OCI-LY1 (cell line): ENCODE measurements around the gene CENPO.
"Not testable (repeated sequence)": the region's sequence is repeated elsewhere in the genome, so short reads cannot be mapped to it uniquely, and the experiment has no call there.

Experiments used
- H2AFZ ChIP-seq: fragments of 200-600 bp; sonication (generic), shearing (Covaris generic); 2 replicates; pipeline ENCODE4 v1.6.0; 2014; ENCODE audit warnings: antibody characterized with exemption, mild to moderate bottlenecking, low read length
- H3F3A ChIP-seq: fragments of 200-600 bp; sonication (generic), shearing (Covaris generic); 2 replicates; pipeline ENCODE4 v1.6.0; 2014; ENCODE audit warnings: mild to moderate bottlenecking, antibody characterized with exemption, low read length, moderate library complexity; ENCODE audit not compliant: insufficient read depth
- H3K27ac ChIP-seq: fragments of 200-600 bp; sonication (generic); 2 replicates; pipeline ENCODE4 v1.5.1; 2014; ENCODE audit warnings: low read length, mixed run types, mild to moderate bottlenecking, low read depth; ENCODE audit not compliant: poor library complexity, severe bottlenecking
- H3K27me3 ChIP-seq: fragments of 200-600 bp; sonication (generic); 2 replicates; pipeline ENCODE4 v1.6.0; 2014; ENCODE audit warnings: antibody characterized with exemption, mild to moderate bottlenecking, low read length, moderate library complexity; ENCODE audit not compliant: insufficient read depth
- H3K36me3 ChIP-seq: fragments of 200-600 bp; sonication (generic); 2 replicates; pipeline ENCODE4 v1.6.1; 2014; ENCODE audit warnings: mild to moderate bottlenecking, antibody characterized with exemption, low read length, moderate library complexity, mixed read lengths; ENCODE audit not compliant: insufficient read depth
- H3K4me1 ChIP-seq: fragments of 200-600 bp; sonication (generic); 2 replicates; pipeline ENCODE4 v1.5.1; 2014; ENCODE audit warnings: mild to moderate bottlenecking, low read length, moderate library complexity; ENCODE audit not compliant: insufficient read depth, severe bottlenecking
- H3K4me2 ChIP-seq: fragments of 200-600 bp; sonication (generic), shearing (Covaris generic); 2 replicates; pipeline ENCODE4 v1.6.1; 2014; ENCODE audit warnings: low read length
- H3K4me3 ChIP-seq: fragments of 200-600 bp; sonication (generic); 2 replicates; pipeline ENCODE4 v1.5.1; 2014; ENCODE audit warnings: low read length, low read depth, mild to moderate bottlenecking, mixed read lengths; ENCODE audit not compliant: poor library complexity, severe bottlenecking
- H3K79me2 ChIP-seq: fragments of 200-600 bp; shearing (Covaris generic); 2 replicates; pipeline ENCODE4 v1.6.1; 2016; ENCODE audit warnings: mixed run types, low read length, mixed read lengths; ENCODE audit not compliant: insufficient read depth
- H3K9ac ChIP-seq: fragments of 200-600 bp; sonication (generic), shearing (Covaris generic); 2 replicates; pipeline ENCODE4 v1.6.1; 2014; ENCODE audit warnings: mild to moderate bottlenecking, low read length, mixed read lengths
- H3K9me2 ChIP-seq: fragments of 200-600 bp; sonication (generic), shearing (Covaris generic); 2 replicates; pipeline ENCODE4 v1.6.1; 2014; ENCODE audit warnings: low read depth, mild to moderate bottlenecking, low read length, mixed read lengths
- H3K9me3 ChIP-seq: fragments of 200-600 bp; shearing (Covaris generic); 2 replicates; pipeline ENCODE4 v1.6.1; 2014; ENCODE audit warnings: low read length, mixed read lengths
- H4K20me1 ChIP-seq: fragments of 200-600 bp; sonication (generic), shearing (Covaris generic); 2 replicates; pipeline ENCODE4 v1.6.0; 2016; ENCODE audit warnings: mild to moderate bottlenecking, low read length; ENCODE audit not compliant: insufficient read depth
- EZH2 ChIP-seq: fragments of 200-600 bp; sonication (generic), shearing (Covaris generic); IDR thresholded peaks from 2 replicates; pipeline ENCODE4 v1.8.0; 2017; ENCODE audit warnings: borderline replicate concordance, mixed run types, mild to moderate bottlenecking, antibody characterized with exemption, low read length, moderate library complexity, mixed read lengths
- TF ChIP-seq, protein P1 (sequence below): fragments of 200-600 bp; sonication (generic), shearing (Covaris generic); IDR thresholded peaks from 2 replicates; pipeline ENCODE4 v1.5.1; 2017; ENCODE audit warnings: mild to moderate bottlenecking, antibody characterized with exemption, low read length, moderate library complexity, mixed read lengths

Gene CENPO

GRCh38 chr2:24832931-24833701, 39.9 kb downstream of the CENPO start:
- H3K9ac ChIP-seq = no peak overlapping the region
- TF ChIP-seq, protein P1, sequence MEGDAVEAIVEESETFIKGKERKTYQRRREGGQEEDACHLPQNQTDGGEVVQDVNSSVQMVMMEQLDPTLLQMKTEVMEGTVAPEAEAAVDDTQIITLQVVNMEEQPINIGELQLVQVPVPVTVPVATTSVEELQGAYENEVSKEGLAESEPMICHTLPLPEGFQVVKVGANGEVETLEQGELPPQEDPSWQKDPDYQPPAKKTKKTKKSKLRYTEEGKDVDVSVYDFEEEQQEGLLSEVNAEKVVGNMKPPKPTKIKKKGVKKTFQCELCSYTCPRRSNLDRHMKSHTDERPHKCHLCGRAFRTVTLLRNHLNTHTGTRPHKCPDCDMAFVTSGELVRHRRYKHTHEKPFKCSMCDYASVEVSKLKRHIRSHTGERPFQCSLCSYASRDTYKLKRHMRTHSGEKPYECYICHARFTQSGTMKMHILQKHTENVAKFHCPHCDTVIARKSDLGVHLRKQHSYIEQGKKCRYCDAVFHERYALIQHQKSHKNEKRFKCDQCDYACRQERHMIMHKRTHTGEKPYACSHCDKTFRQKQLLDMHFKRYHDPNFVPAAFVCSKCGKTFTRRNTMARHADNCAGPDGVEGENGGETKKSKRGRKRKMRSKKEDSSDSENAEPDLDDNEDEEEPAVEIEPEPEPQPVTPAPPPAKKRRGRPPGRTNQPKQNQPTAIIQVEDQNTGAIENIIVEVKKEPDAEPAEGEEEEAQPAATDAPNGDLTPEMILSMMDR = no peak
- TF ChIP-seq EZH2 = no peak
- H3K79me2 ChIP-seq = no peaks in the 10 kb centered on the region
- H3K27me3 ChIP-seq = no peaks in the 10 kb centered on the region
- H3K27ac ChIP-seq = no peak overlapping the region
- H3K4me2 ChIP-seq = no peak overlapping the region
- H4K20me1 ChIP-seq = no peaks in the 10 kb centered on the region
- H2AFZ ChIP-seq = no peak overlapping the region
- no peaks in the 10 kb centered on the region for H3K9me2 ChIP-seq
- no peak overlapping the region for H3K4me3 ChIP-seq
- no peaks in the 10 kb centered on the region for H3F3A ChIP-seq
- H3K4me1 ChIP-seq = peaks cover 3% of the 10 kb centered on the region
- peaks cover 52% of the 10 kb centered on the region for H3K36me3 ChIP-seq
- H3K9me3 ChIP-seq = no peaks in the 10 kb centered on the region

GRCh38 chr2:24833821-24834732, 40.9 kb downstream of the CENPO start:
- peaks cover 53% of the 10 kb centered on the region for H3K36me3 ChIP-seq
- H3K4me1 ChIP-seq = no peaks in the 10 kb centered on the region
- TF ChIP-seq EZH2 = no peak
- TF ChIP-seq, protein P1 = no peak
- no peaks in the 10 kb centered on the region for H3K27me3 ChIP-seq
- H2AFZ ChIP-seq = no peak overlapping the region
- no peak overlapping the region for H3K4me3 ChIP-seq
- H3K4me2 ChIP-seq = no peak overlapping the region
- H3K27ac ChIP-seq = no peak overlapping the region
- no peaks in the 10 kb centered on the region for H4K20me1 ChIP-seq
- no peaks in the 10 kb centered on the region for H3F3A ChIP-seq
- H3K9me3 ChIP-seq = no peaks in the 10 kb centered on the region
- no peaks in the 10 kb centered on the region for H3K79me2 ChIP-seq
- H3K9me2 ChIP-seq = no peaks in the 10 kb centered on the region
- no peak overlapping the region for H3K9ac ChIP-seq

DNA sequence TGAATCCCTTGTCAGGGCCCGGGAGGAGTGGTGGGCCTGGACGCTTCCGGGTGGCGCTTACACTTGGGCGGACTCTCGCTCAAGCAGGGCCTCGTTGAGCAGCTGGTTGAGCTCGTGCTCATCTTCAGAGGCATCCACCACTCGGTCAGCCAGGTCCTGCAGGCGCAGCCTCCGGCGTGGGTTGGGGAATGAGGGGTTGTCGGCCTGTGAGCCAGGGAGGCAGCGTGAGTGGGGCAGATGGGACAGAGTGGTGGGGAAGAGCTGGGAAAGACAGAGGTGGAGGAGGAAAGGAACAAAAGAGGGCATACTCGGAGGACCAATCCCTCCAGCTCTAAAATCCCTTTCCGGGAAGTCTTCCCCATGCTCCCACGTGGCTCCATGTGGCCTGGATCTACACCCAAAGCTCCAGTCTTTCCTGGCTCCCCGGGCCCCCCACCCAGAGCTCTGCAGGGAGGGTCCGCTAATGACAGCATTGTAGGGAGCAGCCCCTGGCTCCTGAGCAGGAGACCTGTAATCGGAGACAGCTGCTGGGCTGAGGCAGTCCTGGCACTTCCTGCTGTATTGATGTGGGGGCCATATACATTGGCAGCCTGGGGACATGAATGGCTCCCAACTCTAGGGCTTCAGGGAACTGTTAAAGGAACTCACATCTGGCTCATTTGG, 41.6 kb downstream of the CENPO start:
- Histone ChIP-seq H3K36me3 (peaks cover 61% of the 10 kb centered on the region), H4K20me1 (no peaks in the 10 kb centered on the region), H3K4me2 (no peak overlapping the region), H3F3A (no peaks in the 10 kb centered on the region), H3K79me2 (no peaks in the 10 kb centered on the region), H3K27ac (no peak overlapping the region), H3K27me3 (no peaks in the 10 kb centered on the region), H3K9me2 (no peaks in the 10 kb centered on the region), H3K4me1 (no peaks in the 10 kb centered on the region), H3K9me3 (no peaks in the 10 kb centered on the region), H3K9ac (no peak overlapping the region), H3K4me3 (no peak overlapping the region), H2AFZ (no peak overlapping the region)
- TF ChIP-seq, protein P1 = no peak
- TF ChIP-seq EZH2 = no peak

DNA sequence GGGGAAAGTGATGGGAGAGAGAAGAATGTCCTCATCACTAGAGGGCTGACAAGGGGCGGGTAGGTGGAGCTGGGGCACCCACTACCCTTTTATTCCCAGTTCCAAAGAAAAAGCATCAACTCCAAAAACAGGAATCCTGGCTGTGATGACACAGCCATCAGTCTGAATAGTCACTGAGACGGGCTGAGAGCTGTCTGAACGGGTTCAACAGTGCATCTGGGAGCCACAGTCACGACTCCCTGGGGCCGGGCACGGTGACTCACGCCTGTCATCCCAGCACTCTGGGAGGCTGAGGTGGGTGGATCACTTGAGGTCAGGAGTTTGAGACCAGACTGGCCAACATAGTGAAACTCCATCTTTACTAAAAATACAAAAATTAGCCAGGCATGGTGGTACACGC, 42.2 kb downstream of the CENPO start:
- H3K9me3 ChIP-seq, H2AFZ ChIP-seq, H3K4me3 ChIP-seq, H3K79me2 ChIP-seq, H3K27ac ChIP-seq, H3K9ac ChIP-seq, H3K27me3 ChIP-seq, H3K4me2 ChIP-seq, H3K4me1 ChIP-seq, H3K9me2 ChIP-seq, H3F3A ChIP-seq, H4K20me1 ChIP-seq: not testable (repeated sequence)
- peaks cover 63% of the 10 kb centered on the region for H3K36me3 ChIP-seq
